GM12872 (cell line): Measurements from ENCODE around the gene GAD2.

ENCODE experiments used
- CTCF ChIP-seq: IDR thresholded peaks from 3 replicates; pipeline ENCODE4 v1.5.1; 2011; ENCODE audit warnings: low read depth, mild to moderate bottlenecking, low read length, moderate library complexity; ENCODE audit not compliant: insufficient read depth

The GAD2 gene

GRCh38 chr10:26215396-26215934 lies 1.1 kb upstream of the GAD2 start:
- TF ChIP-seq CTCF = no peak

DNA sequence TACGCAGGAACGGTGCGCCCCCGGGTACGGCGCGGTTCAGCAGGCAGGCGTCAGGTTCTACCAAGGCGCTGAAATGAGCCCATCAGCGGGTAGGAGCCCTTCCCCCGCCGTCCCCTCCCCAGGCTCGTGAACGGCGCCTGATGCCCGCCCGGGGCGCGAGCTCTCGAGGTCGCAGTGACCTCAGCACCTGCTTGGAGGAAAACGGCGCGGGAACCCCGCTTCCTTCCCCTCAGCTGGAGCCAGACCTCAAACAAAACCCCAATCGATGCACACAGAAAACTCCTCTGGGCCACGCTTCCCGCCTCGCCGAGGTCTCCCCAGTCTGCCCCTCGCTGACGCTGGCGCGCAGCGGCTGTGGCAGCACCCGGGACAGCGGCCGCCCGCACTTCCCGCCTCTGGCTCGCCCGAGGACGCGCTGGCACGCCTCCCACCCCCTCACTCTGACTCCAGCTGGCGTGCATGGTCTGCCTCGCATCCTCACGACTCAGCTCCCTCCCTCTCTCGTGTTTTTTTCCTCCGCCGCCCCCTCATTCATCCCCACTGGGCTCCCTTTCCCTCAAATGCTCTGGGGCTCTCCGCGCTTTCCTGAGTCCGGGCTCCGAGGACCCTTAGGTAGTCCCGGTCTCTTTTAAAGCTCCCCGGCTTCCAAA lies 514 bp upstream of the GAD2 start:
- no peak for TF ChIP-seq CTCF

GRCh38 chr10:26217396-26218086 lies 967 bp downstream of the GAD2 start:
- no peak for TF ChIP-seq CTCF

DNA sequence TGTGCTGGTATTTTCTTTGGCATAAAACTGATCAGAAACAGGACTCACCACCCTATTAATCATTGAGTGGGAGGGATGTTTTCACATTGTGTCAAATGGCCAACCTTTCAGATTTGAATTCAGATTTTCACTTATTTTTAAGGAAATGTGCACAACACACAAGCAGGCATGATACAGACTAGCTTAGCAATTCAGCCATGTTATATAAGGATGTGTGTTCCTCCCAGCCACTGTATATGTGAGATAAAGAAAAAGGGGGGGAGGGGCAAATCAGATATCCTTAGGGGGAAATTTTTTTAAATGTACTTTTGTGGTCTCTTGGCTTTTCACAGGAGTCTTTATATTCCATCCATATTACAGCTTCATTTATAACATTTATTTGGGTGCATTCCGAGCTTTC lies 3.1 kb downstream of the GAD2 start:
- no peak for TF ChIP-seq CTCF

DNA sequence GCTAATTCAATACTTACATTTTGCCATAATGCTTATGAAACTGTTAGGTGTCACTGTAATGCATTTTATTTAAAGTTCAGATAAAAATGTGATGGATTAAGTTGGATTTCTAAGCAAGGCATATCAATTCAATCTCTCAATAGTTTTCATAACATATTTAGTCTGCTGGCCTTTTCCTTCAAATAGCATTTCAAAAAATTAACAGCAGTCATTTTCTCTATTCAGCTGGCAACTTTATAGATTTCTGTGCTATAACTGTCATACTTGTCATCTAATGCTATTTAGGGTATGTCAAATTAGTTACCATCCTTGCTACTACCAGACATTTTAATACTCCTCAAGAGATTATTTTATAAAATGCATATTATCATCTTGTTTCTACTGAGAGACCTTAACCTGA lies 4.3 kb downstream of the GAD2 start:
- no peak for TF ChIP-seq CTCF

DNA sequence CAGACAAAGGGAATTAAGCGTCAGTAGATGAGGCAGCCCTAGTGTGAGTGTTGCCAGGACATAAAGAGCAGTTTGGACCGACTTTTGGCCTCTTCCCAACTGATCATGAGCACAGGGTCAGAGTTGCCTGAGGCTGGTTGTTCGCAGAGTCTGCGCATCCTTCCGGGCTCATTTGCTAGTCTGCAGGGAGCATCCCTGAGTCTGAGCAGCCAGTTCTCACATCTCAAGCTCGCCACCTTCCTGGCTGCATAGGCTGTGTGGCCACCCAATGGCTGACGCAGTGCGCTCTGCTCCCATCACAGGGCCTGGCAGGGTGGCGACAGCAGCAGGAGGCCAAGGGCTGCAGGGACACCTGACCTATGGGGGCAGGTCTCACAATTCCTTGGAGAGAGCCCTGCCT lies 5.0 kb downstream of the GAD2 start:
- TF ChIP-seq CTCF = no peak

DNA sequence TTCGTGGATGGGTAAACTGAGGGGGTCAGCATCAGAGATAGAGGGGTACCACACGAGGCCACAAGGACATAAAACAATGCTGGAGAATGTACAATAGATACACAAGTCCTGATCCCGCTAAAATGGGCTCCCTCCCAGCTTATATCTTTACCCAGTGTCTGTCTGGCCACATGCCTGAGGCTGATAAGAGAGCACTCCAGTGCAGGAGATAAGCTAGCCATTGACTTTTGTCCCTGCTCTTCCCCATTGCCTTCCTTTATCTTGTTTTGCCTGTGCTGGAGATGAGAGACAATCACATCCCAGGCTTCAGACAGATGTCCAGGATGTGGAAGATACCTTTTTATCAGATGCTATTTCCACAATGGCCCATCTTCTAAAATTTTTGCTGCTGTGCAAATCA lies 6.0 kb downstream of the GAD2 start:
- TF ChIP-seq CTCF = no peak
